HepG2 (cell line): Measurements from ENCODE around the gene ZC3H18. TPM values are rescaled to one million over a fixed set of nuclear protein-coding genes. Genes with fewer than 3 reads are reported as not detected.
A peak's percentile ranks its signal among the peaks of the same experiment; 100 is the strongest.

Experiments used
- AGO2 ChIP-seq: fragments of 200-400 bp; formaldehyde crosslinking; optimal IDR thresholded peaks from 2 replicates; pipeline ENCODE3; 2017; ENCODE audit warnings: mild to moderate bottlenecking, low read depth, low read length, moderate library complexity
- ARID3A ChIP-seq: IDR thresholded peaks from 2 replicates; pipeline ENCODE4 v1.6.1; 2012; ENCODE audit warnings: low read depth, low read length, improper control_type of control experiment
- CREB3 ChIP-seq: sonication (generic); formaldehyde crosslinking; IDR thresholded peaks from 2 replicates; pipeline ENCODE4 v1.5.0; 2020; ENCODE audit warnings: missing genetic modification reagents
- ERF ChIP-seq: IDR thresholded peaks from 2 replicates; pipeline ENCODE4 v1.6.1; 2018; ENCODE audit warnings: missing biosample characterization, missing genetic modification reagents
- GABPA ChIP-seq, 2 experiments: IDR thresholded peaks; 2 replicates each; pipeline ENCODE4 v1.6.1; 2011 to 2016; ENCODE audit warnings: low read depth in 2 of 2, low read length in 1 of 2, missing biosample characterization in 1 of 2, missing genetic modification characterization in 1 of 2
- MLX ChIP-seq: IDR thresholded peaks from 2 replicates; pipeline ENCODE4 v1.6.1; 2016
- MTA1 ChIP-seq: sonication (generic); formaldehyde crosslinking; IDR thresholded peaks from 2 replicates; pipeline ENCODE4 v1.4.0; 2020; ENCODE audit warnings: missing genetic modification reagents, mild to moderate bottlenecking, borderline replicate concordance
- YY1 ChIP-seq: IDR thresholded peaks from 2 replicates; pipeline ENCODE4 v1.6.1; 2011; ENCODE audit warnings: low read length, low read depth, moderate library complexity, mild to moderate bottlenecking; ENCODE audit not compliant: insufficient read depth, insufficient replicate concordance
- ZSCAN31 ChIP-seq: sonication (generic); formaldehyde crosslinking; IDR thresholded peaks from 2 replicates; pipeline ENCODE4 v1.5.0; 2020; ENCODE audit warnings: low read depth, mild to moderate bottlenecking, missing genetic modification reagents
- polyA plus RNA-seq, 8 experiments: library from polyadenylated mRNA; depleted of rRNA in 3 of 8; stranded (reverse) in 7 of 8; unstranded in 1 of 8; fragments of >200 nt; fragmentation: Illumina TruSeq in 4 of 8; extraction: Trizol in 4 of 8; gene quantifications; 2 replicates each; pipeline versions ENCODE4 v1.2.1 to v1.2.3, GENCODE V29; 2011 to 2016; ENCODE audit warnings: low read depth in 4 of 8, missing spikeins in 1 of 8, mixed read lengths in 1 of 8; ENCODE audit not compliant: insufficient read depth in 1 of 8
- total RNA-seq, 5 experiments: library from RNA; depleted of rRNA; stranded (reverse); fragments of >200 nt; fragmentation: Illumina TruSeq; extraction: Trizol; gene quantifications; 2 replicates each; pipeline ENCODE4 v1.2.3, GENCODE V29; 2016; ENCODE audit warnings: low read depth in 1 of 5

Gene ZC3H18
- total and polyA plus RNA-seq, 2 of the 13 experiments (the other 11 are each of a cell fraction or from before 2014, with no cell fraction given), result 11.2 to 27.4 TPM

GRCh38 chr16:88605186-88606147, 35.3 kb downstream of the ZC3H18 start (continued):
- TF ChIP-seq ARID3A (no peak), MLX (no peak), CREB3 (CRISPR knock-in tag) (no peak), GABPA (IDR thresholded peaks at IDR 0.05; ENCODE audit: low read depth, low read length) (no peak), GABPA (CRISPR knock-in tag; IDR thresholded peaks at IDR 0.05; ENCODE audit: low read depth) (no peak), ZSCAN31 (CRISPR knock-in tag) (no peak), YY1 (no peak), MTA1 (CRISPR knock-in tag) (peak; percentile 27; the same call in 1 of the 2 replicates), ERF (no peak), AGO2 (peak; percentile 49)
